GM12878 (cell line): ENCODE data around the gene HS1BP3. TPM values are rescaled to one million over a fixed set of nuclear protein-coding genes. Genes with fewer than 3 reads are reported as not detected.
A peak's percentile ranks its signal among the peaks of the same experiment; 100 is the strongest.

Experiments
- ATAC-seq: fragments of 200-7000 bp; cut with Tn5 transposase; 3 replicates; pipeline ENCODE4 v1.9.1; 2020; ENCODE audit warnings: mild to moderate bottlenecking, moderate library complexity
- BruUV-seq: library from RNA; stranded (reverse); fragments of 400-500 nt; replicated peaks from 2 replicates; lab custom pipeline; 2021; lab: Mats Ljungman, UMichigan
- CTCF ChIA-PET: fragments of 300-600 bp; sonication (Branson Sonifier 250); formaldehyde crosslinking; extraction: SDS; loops from one replicate; lab custom pipeline; 2021; ENCODE audit warnings: inconsistent platforms; lab: Yijun Ruan, JAX
- POLR2A ChIA-PET: fragments of 350-600 bp; formaldehyde crosslinking; extraction: SDS; loops from one replicate; lab custom pipeline; 2021; ENCODE audit warnings: inconsistent platforms; lab: Charles Lee
- RAD21 ChIA-PET: fragments of 300-600 bp; sonication (Branson Sonifier 250); formaldehyde crosslinking; loops from one replicate; lab custom pipeline; 2023; ENCODE audit warnings: antibody characterized with exemption; ENCODE audit not compliant: unreplicated experiment; lab: Charles Lee
- SMC1A ChIA-PET: fragments of 300-600 bp; sonication (Branson Sonifier 250); formaldehyde crosslinking; loops from one replicate; lab custom pipeline; 2023; ENCODE audit not compliant: unreplicated experiment, uncharacterized antibody; lab: Charles Lee
- DNase-seq: peaks from one replicate; pipeline ENCODE4 v3.0.0-alpha.2; 2011; ENCODE audit warnings: low read depth, low spot score
- FAIRE-seq: peaks from 3 replicates; lab custom pipeline; 2011; peaks lifted over from hg19 to GRCh38; lab: Jason Lieb, UNC
- H2AFZ ChIP-seq: 2 replicates; pipeline ENCODE4 v1.6.0; 2011; ENCODE audit warnings: low read depth, low read length, control low read depth; ENCODE audit not compliant: control insufficient read depth
- H3K27ac ChIP-seq: 2 replicates; pipeline ENCODE4 v1.5.1; 2011; ENCODE audit warnings: control low read depth; ENCODE audit not compliant: control insufficient read depth, insufficient read depth
- H3K27me3 ChIP-seq, 2 experiments: replicated peaks in 1 of 2; 2 replicates each; pipeline versions ENCODE4 v1.6.0 to v1.6.1; 2011; ENCODE audit warnings: low read length in 1 of 2; ENCODE audit not compliant: control insufficient read depth in 2 of 2, insufficient read depth in 2 of 2
- H3K36me3 ChIP-seq, 2 experiments: 2 replicates each; pipeline ENCODE4 v1.5.1; 2011; ENCODE audit warnings: low read length in 1 of 2; ENCODE audit not compliant: control insufficient read depth in 2 of 2, insufficient read depth in 2 of 2
- H3K4me1 ChIP-seq: 2 replicates; pipeline ENCODE4 v1.6.1; 2011; ENCODE audit warnings: mild to moderate bottlenecking, low read length, moderate library complexity, mixed read lengths; ENCODE audit not compliant: control insufficient read depth, insufficient read depth
- H3K4me2 ChIP-seq: 2 replicates; pipeline ENCODE4 v1.6.0; 2011; ENCODE audit warnings: control low read depth; ENCODE audit not compliant: control insufficient read depth, insufficient read depth
- H3K4me3 ChIP-seq: fragments of 200-600 bp; sonication (generic); 2 replicates; pipeline ENCODE4 v1.5.1; 2016
- H3K79me2 ChIP-seq: 2 replicates; pipeline ENCODE4 v1.6.0; 2011; ENCODE audit warnings: low read length; ENCODE audit not compliant: control insufficient read depth, insufficient read depth
- H3K9ac ChIP-seq: 2 replicates; pipeline ENCODE4 v1.8.0; 2011; ENCODE audit warnings: low read length, control low read depth, mixed read lengths; ENCODE audit not compliant: control insufficient read depth, insufficient read depth
- H3K9me3 ChIP-seq: replicated peaks from 3 replicates; pipeline ENCODE4 v1.5.1; 2011; ENCODE audit warnings: mild to moderate bottlenecking, low read length; ENCODE audit not compliant: control insufficient read depth, insufficient read depth
- H4K20me1 ChIP-seq: 2 replicates; pipeline ENCODE4 v1.6.0; 2011; ENCODE audit not compliant: control insufficient read depth, insufficient read depth
- BACH1 ChIP-seq: fragments of 450-650 bp; IDR thresholded peaks from 2 replicates; pipeline ENCODE4 v1.6.1; 2017; ENCODE audit warnings: mild to moderate bottlenecking, borderline replicate concordance
- NFIC ChIP-seq: IDR thresholded peaks from 2 replicates; pipeline ENCODE4 v1.6.1; 2012; ENCODE audit warnings: low read depth, mild to moderate bottlenecking, inconsistent platforms, low read length, moderate library complexity
- SRF ChIP-seq, 2 experiments: IDR thresholded peaks; 2 replicates each; pipeline ENCODE4 v1.6.1; 2011; ENCODE audit warnings: low read depth in 2 of 2, low read length in 2 of 2, mild to moderate bottlenecking in 1 of 2, moderate library complexity in 1 of 2
- TCF3 ChIP-seq: IDR thresholded peaks from 2 replicates; pipeline ENCODE4 v1.6.1; 2012; ENCODE audit warnings: low read depth, mild to moderate bottlenecking, low read length, borderline replicate concordance; ENCODE audit not compliant: insufficient read depth
- TCF7 ChIP-seq: IDR thresholded peaks from 2 replicates; pipeline ENCODE4 v1.6.1; 2014; ENCODE audit warnings: antibody characterized with exemption, borderline replicate concordance
- WGBS: methylation state at CpG from one replicate; pipeline ENCODE4 v1.1.6; 2016; ENCODE audit warnings: low lambda C conversion rate; ENCODE audit not compliant: insufficient replicate concordance, insufficient coverage; ENCODE audit errors: missing lambda C conversion rate; 5-methylcytosine and 5-hydroxymethylcytosine counted together
- in situ Hi-C: fragments of 300-500 bp; cut with MboI; formaldehyde crosslinking; loops from 9 replicates; pipeline ENCODE4 v1.14.3; 2018; ENCODE audit warnings: mixed read lengths
- intact Hi-C: fragments of 100-400 bp; cut with micrococcal nuclease; formaldehyde crosslinking; loops from one replicate; pipeline ENCODE4 v1.14.2; 2022; ENCODE audit not compliant: unreplicated experiment
- polyA plus RNA-seq, 11 experiments: library from polyadenylated mRNA; depleted of rRNA in 4 of 11; unstranded in 6 of 11; stranded (reverse) in 5 of 11; fragments of >200 nt; fragmentation: Nextera tagmentation in 4 of 11; fragmentation: Illumina TruSeq in 1 of 11; extraction: Ambion mirVana in 4 of 11; extraction: Trizol in 1 of 11; gene quantifications; 1 replicate in 1 of 11; 2 replicates in 10 of 11; pipeline versions ENCODE4 v1.2.1 to v1.2.3, GENCODE V29; 2011 to 2016; ENCODE audit warnings: inconsistent platforms in 2 of 11, missing spikeins in 2 of 11, low read depth in 1 of 11
- total RNA-seq, 4 experiments: library from RNA; depleted of rRNA in 3 of 4; stranded (reverse); fragments of >200 nt in 3 of 4; fragmentation: Illumina TruSeq in 1 of 4; extraction: Trizol in 1 of 4; gene quantifications; 2 replicates each; pipeline versions ENCODE4 v1.2.1 to v1.2.3, GENCODE V29; 2013 to 2021
- TF ChIP-seq, protein P1 (sequence below): IDR thresholded peaks from 2 replicates; pipeline ENCODE4 v1.6.1; 2012; ENCODE audit warnings: mild to moderate bottlenecking, low read depth, low read length

Gene HS1BP3
- total and polyA plus RNA-seq, 10 of the 15 experiments (the other 5 are each of a cell fraction or from before 2014, with no cell fraction given), result 0.47 to 7.2 (median 4.6) TPM

GRCh38 chr2:20649976-20650375 lies 922 bp downstream of the HS1BP3 start:
- H3K4me1 ChIP-seq, result peaks cover 4% of the 10 kb centered on the region
- POLR2A ChIA-PET, result interaction anchor here (0.6 to 1.6 kb wide), 4 partner anchors 18 to 203 kb away, joined by 3 to 6 read pairs (median 3); partner anchors contain the start of gene RHOB
- no peaks in the 10 kb centered on the region for H3K79me2 ChIP-seq
- TF ChIP-seq TCF7 (no peak), TCF3 (no peak), NFIC (no peak), SRF (IDR thresholded peaks at IDR 0.05; ENCODE audit: low read depth in 2 of 2, low read length in 2 of 2) (no peak), BACH1 (no peak)
- TF ChIP-seq, protein P1, sequence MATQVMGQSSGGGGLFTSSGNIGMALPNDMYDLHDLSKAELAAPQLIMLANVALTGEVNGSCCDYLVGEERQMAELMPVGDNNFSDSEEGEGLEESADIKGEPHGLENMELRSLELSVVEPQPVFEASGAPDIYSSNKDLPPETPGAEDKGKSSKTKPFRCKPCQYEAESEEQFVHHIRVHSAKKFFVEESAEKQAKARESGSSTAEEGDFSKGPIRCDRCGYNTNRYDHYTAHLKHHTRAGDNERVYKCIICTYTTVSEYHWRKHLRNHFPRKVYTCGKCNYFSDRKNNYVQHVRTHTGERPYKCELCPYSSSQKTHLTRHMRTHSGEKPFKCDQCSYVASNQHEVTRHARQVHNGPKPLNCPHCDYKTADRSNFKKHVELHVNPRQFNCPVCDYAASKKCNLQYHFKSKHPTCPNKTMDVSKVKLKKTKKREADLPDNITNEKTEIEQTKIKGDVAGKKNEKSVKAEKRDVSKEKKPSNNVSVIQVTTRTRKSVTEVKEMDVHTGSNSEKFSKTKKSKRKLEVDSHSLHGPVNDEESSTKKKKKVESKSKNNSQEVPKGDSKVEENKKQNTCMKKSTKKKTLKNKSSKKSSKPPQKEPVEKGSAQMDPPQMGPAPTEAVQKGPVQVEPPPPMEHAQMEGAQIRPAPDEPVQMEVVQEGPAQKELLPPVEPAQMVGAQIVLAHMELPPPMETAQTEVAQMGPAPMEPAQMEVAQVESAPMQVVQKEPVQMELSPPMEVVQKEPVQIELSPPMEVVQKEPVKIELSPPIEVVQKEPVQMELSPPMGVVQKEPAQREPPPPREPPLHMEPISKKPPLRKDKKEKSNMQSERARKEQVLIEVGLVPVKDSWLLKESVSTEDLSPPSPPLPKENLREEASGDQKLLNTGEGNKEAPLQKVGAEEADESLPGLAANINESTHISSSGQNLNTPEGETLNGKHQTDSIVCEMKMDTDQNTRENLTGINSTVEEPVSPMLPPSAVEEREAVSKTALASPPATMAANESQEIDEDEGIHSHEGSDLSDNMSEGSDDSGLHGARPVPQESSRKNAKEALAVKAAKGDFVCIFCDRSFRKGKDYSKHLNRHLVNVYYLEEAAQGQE, result no peak
- intact Hi-C loops, result no loop called here
- H4K20me1 ChIP-seq, result no peaks in the 10 kb centered on the region
- peak overlapping the region; percentile 98 for H3K4me2 ChIP-seq
- DNase-seq, result no peak
- FAIRE-seq, result no peak
- ATAC-seq, result no peak
- peak overlapping the region; percentile 96 for H3K4me3 ChIP-seq
- 84% methylated on average over 7 of the region's 7 CpGs for WGBS
- H3K9me3 ChIP-seq, result no peaks in the 10 kb centered on the region
- CTCF ChIA-PET, result interaction anchor here (0.8 to 5.0 kb wide), 12 partner anchors 8 to 271 kb away, joined by 4 to 44 read pairs (median 12); partner anchors contain the start of gene RHOB
- H3K9ac ChIP-seq, result no peak overlapping the region
- H2AFZ ChIP-seq, result no peak overlapping the region
- SMC1A ChIA-PET, result interaction anchor here (0.8 to 3.3 kb wide), 3 partner anchors 125 to 328 kb away, joined by 3 to 22 read pairs (median 12); partner anchors contain the start of gene RHOB
- RAD21 ChIA-PET, result interaction anchor here (0.6 to 3.3 kb wide), 8 partner anchors 8 to 227 kb away, joined by 3 to 21 read pairs (median 6); no protein-coding TSS in a partner anchor
- H3K36me3 ChIP-seq, result peaks cover 0 to under 1% of the 10 kb centered on the region in 2 experiments; a peak in 1 of 4 replicates
- in situ Hi-C loops, result loop anchor here (25.0 kb wide), 1 partner anchor 462 kb away; the partner anchor contains the start of gene TDRD15
- 0 out of 4 replicates have a peak, but pooled peaks cover 0 to 1% of the 10 kb centered on the region in 2 experiments for H3K27me3 ChIP-seq
- no peak overlapping the region for H3K27ac ChIP-seq
- BruUV-seq, result no TSS peak
